Activated CD4-positive, alpha-beta T cell treated with anti-CD3 and anti-CD28 coated beads, Interleukin-2, amount 50 U/mL, for 16 hours (primary cell): Measurements from ENCODE around the gene MYO1F.
A peak's percentile ranks its signal among the peaks of the same experiment; 100 is the strongest.
"Not testable (repeated sequence)": the region's sequence is repeated elsewhere in the genome, so short reads cannot be mapped to it uniquely, and the experiment has no call there.

ENCODE experiments used
- DNase-seq: peaks from one replicate; pipeline ENCODE4 v3.0.0-alpha.2; 2020

The MYO1F gene

DNA sequence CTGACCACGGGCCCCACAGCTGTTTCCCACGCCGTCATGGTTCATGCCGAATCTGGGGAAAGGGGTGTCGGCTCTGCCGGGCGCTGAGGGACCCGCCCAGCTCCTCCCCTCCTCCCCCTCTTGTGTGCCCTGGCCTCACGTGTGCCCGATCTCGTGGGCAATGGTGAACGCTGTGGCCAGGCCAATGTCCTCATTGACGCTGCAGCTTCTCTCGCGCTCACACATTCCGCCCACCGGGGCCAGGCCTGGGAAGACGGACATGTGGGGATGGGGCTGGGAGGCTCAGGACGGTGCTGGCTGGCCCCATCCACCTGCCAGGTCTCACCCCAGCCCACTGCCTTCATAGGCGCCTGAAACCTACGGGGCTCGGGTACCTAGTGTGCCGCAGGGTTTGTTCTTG is 18.9 kb upstream of the MYO1F start:
- DNase-seq: no peak

DNA sequence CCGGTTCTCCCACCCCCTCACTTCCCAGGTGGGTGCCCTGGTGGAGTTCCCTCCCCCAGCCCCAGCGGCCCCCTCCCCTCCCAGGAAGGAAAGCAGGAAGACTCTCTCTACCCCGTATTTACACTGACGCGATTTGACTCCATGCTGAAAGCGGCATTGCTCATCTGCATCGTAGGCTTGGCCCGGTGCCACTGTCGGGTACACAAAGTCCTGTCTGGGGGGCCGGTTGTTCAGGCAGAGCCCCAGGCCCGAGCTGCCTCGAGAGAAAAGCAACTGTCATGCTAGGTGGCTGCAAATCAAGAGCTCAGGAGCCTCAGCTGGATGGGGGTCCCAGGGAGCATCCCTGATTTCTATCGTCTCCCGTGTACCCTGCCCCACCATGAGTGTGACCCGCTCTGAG is 18.4 kb upstream of the MYO1F start:
- no peak for DNase-seq

DNA sequence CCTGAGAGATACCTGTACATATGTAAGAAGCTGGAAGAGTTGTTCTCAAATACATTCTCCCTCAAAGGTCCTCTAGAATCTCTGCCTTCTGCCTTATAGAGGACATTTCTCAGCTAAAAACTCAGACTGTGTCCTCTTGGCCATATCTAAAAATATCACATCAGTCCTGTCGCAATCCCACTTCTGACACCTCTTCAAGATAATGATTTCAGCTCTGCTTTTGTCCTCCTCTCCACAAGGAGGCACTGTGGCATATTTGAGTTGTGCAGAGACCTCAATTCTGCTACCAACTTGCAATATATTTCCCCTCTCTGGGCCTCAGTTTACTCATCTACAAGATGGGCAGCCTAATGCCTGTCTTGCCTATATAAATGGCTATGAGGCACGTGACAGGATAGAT is 16.7 kb upstream of the MYO1F start:
- DNase-seq: no peak

DNA sequence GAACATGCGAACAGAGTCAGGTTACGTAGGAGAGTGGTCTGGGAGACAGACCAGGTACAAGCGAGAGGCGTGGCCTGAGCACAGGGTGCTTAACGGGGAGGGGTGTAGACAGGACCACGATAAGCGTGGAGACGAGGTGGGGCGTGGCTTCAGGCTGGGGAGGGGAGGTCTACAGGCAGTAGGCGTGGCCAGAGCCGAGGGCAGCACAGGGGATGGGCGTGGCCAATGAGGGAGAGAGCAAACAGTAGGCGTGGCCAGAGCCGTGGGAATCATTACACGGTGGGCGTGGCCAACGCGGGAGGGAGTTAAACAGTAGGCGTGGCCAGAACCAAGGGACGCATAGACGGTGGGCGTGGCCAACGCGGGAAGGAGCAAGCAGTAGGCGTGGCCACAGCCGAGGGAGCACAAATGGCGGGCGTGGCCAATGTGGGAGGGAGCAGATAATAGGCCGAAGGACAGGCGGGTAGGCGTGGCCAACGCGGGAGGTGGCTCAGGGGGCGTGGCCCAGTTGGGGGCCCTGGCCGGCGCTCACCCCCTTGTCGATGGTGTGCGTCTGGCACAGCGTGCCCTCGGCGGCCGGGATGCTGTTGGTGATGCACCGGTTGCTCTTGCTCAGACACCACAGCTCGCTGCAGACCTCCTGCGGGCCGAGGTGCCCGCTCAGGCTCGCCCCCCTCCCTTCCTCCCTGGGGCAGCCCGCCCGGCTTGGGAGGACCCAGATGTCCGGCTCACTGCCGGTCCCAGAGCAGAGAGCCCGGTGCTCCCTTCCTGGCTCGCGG is 15.2 kb upstream of the MYO1F start:
- DNase-seq: peak; percentile 70

DNA sequence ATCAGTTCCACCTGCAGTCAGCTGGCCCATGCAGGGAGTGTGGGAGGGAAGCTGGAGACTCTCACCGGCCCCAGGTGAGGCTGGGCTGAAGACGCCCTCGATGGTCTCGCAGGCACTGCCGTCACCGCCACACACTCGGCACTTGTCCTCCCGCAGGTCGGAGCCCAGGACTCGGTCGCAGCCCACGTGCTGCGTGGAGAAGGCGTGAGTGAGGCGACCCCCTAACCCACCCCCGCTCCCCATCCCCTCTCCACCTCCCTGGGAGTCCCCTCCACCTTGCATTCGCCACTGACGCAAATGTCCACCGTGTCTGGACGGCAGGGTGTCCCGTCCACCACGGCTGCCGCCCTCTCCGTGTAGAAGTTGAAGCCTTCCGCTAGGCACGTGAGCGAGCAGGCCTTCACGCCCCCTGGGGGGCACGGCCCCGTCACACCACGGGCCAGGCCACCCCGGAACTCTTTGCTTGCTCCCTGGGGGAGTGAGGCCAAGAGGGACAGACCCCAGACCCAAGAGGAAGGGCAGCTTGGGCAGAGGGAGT is 12.0 kb upstream of the MYO1F start:
- no peak for DNase-seq

DNA sequence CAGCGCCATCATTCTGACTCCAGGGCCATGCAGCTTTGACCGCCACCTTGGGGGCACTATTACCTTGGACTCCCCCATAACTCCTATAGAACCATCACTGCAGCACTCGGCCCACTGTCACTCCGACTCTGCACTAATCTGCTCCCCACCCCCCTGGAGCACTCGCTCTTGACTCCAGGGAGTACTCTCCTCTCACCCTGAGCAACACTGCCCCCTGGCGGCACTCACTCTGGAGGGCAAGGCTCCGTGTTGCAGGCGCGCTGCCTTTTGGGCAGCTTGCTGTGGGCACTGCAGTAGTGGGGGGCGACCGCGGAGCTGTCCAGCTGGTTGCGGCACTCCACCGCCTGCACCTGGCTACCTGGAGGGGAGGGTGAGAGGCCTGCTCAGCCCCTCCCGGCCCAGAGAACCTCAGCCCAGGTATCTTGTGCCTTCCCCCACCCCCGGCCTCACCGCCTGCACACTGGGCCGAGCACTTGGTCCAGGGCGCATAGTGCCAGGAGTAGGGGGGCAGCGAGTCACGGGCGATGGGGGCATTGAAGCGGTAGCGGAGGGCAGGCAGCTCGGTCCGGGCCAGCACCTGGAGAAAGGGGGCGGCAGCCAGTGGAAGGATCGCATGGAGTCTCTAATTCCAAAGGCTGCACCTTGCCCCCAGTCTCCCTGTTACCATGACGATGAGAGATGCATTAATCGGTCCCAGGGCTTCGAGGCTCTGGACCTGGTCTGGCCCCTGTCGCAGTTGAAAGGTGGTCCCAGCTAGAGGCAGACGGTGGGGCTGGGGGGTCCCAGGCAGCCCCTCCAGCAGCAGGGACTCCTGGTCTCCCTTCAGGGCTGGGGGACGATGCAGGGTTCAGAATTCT is 8.9 kb upstream of the MYO1F start:
- DNase-seq: peak; percentile 65

DNA sequence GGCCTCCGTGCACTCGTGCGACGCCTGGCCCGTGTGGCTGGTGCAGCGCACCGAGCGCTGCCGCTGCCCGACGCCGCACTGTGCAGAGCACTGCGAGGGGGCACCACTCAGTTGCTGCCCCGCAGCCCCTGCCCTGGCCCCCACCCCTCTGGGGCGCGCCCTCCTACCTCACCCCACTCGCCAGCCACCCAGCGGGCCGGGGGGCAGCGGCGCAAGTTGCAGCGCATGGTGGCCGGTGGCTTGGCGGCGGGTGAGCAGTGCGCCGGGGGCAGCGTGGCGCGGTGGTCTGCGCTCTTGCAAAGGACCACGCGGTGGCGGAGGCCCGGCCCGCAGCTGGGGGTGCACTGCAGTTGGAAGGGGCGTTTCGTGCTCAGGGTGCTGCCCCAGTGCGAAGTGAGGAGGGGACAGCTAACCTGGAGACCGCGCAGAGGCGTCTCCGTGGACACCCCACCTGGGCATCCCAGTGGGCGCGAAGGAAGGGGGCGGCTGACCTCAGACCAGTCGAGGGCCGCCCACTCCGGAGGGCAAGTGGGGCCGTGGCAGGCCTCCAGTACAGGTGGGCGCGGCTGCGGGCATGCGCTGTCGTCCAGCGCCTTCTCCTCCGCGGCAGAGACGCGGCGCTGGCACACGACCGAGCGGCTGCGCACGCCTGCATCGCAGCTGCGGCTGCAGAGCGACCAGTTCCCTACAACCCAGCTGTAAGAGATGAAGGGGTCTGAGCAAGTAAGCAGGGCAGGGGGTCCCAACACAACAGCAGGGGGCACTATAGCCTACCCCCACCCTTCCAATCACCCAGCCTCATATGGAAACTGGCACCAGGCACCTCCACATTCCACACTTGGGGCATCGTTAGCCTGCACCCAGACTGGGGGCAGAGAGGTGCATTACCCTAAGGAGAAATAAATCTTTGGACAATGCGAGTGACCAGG is 8.0 kb upstream of the MYO1F start:
- no peak for DNase-seq

DNA sequence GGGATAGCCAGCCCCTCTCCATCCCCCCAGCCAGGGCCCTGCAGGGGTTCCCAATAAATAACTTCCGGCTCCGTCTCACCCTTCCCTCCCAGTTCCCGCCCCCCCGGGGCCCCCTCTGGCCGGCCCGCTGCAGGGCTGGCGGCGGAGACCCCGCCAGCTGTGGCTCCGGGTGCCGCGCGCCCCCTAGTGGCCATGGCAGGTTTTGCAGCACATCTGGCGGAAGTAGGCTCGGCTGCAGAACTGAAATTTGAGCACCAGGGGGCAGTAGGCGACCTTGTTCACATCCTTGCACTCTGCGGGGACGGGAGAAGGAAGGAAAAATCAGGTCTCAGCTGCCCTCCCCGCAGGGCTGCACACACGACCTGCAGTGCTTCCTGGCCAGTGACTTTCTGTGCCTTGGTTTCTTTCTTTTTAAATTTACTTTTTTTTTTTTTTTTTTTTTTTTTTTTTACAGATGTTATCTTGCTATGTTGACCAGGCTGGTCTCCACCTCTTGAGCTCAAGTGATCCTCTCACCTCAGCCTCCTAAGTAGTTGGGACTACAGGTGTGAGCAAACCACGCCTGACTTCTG is 3.6 kb upstream of the MYO1F start:
- DNase-seq: peak; percentile 85

DNA sequence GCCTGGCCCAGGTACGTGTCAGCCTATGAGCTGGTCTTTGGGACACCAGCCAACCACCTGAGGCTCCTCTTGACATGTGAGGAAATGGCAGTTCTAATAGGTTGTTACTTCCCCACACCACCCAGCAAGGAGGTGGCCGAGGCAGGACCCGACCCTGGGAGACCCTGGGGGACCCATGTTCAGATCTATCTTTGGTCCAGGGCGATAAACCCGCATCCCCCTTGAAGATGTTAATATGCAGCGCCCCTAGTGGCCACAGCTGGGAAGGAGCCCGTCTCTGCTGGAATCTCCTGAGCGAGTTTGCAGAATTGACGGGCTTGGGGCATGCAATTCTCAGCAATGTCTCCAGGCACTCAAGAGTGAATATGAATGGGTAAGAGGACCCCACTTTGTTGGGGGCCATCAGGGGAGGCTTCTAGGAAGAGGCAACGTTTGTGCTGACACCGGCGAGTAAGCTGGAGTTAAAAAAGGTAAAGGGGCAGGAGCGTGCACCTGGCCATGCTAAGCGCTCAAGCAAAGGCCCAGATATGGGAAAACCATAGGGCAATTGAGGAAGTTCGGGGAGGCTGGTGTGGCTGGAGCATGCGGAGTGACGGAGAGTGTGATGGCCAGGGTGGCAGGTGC is 1.5 kb upstream of the MYO1F start:
- peak; percentile 83 for DNase-seq

DNA sequence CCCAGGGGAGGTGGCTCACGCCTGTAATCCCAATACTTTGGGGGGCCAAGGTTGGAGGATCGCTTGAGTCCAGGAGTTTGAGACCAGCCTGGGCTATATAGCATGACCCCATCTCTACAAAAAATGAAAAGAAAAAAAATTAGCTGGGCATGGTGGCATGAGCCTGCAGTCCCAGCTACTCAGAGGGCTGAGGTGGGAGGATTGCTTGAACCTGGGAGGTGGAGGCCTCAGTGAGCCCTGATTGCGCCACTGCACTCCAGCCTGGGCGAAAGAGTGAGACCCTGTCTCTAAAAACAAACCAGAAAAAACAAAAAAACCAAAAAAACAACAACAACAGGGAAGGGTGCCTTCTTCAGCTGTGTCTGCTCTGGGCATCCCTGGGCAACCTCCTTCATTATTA is 499 bp upstream of the MYO1F start:
- DNase-seq: no peak

DNA sequence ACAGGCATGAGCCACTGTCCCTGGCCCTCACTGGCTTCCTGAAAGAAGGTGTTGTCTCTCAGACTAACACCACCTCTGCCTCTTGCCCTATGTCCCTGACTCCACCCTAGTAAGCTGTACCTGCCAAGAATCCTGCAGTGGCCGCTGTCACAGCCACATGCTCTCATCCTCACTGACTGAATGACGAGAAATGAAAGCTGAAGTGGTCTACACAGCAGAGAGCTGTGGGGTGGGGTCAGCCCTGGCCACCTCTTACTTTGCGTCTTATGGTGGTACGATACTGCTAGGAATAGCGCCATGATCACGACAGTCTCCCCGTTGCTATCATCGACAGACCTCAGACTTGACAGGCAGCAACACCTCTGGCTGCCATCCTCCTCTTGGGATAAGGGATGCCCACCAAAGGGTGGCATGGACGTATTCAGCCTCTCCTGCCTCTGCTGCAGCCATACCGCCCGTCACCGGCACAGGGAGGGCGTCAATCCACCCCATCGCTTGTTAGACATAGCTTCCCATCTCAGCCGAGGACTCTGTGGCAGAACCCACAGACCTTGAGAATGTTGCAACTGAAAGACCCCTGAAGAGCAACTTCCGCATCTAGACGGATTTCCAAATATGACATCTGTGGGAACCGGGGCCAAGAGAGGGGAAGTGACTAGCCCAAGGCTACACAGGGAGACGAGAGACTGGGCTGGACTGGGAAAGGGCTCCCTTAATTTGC is 809 bp downstream of the MYO1F start:
- DNase-seq: peak; percentile 39

DNA sequence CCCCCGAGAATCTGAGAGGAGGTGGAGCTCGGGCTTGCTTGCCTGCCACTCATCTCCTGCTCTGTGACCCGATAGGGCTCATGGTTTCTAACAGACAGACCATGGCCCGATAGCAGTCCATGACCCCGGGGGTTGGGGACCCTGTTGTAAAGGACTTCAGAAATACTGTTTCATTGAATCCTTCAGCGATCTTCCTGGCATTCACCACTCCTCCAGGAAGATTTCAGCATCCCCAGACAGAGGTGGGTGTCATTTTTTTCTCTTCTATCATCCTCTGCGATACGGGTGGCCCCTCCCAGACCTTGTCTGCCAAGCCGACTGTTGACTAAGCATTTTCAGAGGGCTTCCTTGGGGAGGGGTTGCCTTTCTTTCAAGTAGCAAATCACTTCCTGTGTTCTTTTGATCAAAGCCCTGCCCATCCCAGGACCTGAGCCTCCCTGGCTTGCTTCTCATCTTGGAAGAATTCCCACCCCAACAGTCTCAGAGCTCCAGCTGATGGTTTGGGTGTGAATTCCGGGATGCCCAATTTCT is 1.7 kb downstream of the MYO1F start:
- peak; percentile 73 for DNase-seq

DNA sequence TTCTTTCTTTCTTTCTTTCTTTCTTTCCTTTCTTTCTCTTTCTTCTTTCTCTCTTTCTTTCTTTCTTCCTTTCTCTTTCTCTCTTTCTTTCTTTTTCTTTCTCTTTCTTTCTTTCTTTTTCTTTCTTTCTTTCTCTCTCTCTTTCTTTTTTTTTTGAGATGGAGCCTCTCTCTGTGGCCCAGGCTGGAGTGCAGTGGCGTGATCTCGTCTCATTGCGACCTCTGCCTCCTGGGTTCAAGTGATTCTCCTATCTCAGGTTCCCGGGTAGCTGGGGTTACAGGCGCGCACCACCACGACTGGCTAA is 2.7 kb downstream of the MYO1F start:
- not testable (repeated sequence) for DNase-seq

DNA sequence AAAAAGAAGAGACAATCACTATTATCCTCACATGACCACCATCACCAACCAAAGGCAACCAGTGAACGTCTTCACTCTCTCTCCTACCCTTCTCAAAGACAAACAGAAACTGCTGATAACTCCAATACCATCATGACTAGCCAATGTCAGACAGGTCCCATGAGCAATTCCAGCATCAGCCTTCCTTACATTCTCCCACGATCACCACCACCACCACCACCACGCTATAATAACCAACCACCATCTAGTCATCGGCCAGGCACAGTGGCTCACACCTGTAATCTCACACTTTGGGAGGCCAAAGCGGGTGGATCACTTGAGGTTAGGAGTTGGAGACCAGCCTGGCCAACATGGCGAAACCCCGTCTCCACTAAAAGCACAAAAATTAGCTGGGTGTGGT is 3.9 kb downstream of the MYO1F start:
- DNase-seq: no peak

DNA sequence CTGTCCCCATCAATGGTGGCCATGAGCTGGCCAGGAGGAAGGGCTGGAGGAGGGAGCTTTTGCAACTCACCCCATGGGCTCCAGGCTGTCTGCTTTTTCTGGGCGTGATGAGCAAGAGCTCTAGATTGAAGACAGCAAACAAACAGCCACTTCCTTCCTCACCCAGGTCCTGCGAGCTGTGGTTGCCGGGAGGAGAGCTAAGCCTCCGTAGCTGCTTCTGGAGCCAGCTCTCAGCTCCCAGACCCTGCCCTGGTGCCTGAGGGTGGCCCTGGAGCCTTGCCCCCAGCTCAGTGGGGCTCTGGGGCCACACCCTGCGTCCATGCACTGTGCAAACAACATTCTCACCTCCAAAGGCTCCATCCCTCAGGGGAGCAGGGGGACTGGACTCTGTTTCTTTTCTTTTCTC is 6.2 kb downstream of the MYO1F start:
- DNase-seq: peak; percentile 82

DNA sequence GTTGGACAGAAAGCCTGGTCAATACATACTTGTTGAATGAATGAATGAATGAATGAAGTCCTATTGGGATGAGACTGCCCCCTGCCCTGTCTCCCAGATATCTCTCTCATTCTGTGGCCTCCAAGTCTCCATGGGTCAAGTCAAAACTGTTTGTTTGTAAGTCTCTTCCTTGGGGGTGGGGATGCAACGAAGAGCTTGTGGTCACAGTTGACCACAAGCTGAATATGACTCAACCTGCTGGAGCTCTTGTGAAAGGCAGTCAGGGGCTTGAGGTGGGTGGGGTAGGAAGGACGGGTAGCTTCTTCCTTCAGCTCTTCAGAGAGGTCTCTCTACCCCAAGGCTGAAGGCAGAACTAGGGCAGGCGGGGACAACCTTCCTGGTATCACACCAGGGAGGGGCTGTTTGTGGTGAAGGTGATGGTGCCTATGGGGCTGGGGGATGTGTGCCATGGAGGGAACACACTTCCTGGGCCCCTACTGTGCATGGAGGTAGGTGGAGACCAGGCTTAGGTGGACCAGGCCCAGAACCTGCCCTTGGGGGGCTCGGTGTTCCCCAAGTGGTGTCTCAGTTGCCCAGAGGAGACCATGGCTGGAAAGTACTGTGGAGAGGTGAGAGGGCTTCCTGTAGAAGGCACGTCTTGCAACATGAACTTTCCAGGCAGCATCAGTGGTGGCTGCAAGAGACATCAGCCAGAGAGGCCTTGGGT is 8.0 kb downstream of the MYO1F start:
- peak; percentile 95 for DNase-seq

DNA sequence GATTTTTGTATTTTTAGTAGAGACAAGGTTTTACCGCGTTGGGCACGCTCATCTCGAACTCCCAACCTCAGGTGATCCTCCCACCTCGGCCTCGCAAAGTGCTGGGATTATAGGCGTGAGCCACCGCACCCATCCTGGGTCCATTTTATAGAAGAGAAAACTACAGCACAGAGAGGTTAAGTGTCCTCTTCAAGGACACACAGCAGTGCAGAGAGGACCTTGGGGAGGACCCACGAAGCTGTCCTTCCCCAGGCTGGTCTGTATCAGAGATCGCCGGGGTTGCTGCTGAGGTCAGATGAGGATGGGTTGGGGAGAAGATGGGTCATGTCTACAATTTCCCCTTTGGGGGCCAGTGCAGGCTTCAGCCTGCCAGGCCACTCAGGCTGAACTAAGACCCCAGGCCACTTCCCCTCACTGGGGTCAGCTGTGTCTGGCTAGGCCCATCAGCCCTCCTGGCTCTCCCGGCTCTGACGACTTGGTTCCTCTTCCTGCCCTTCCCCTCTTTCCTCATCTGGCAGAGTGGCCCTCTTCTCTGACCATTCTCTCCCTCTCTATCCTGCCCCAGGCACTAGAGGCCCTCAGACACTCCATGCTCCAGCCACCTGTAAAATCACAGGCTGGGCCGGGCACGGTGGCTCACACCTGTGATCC is 9.6 kb downstream of the MYO1F start:
- no peak for DNase-seq

DNA sequence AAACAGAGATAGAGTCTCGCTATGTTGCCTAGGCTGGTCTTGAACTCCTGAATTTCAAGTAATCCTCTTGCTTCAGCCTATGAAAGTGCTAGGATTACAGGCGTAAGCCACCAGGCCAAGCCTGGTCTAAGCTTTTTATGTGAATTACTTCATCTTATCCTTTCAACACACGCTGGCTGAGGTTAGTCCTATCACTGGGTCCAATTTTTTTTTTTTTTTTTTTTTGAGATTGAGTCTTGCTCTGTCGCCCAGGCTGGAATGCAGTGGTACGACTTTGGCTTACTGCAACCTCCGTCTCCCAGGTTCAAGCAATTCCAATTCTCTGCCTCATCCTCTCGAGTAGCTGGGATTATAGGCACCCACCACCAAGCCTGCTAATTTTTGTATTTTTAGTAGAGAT is 10.4 kb downstream of the MYO1F start:
- DNase-seq: no peak

DNA sequence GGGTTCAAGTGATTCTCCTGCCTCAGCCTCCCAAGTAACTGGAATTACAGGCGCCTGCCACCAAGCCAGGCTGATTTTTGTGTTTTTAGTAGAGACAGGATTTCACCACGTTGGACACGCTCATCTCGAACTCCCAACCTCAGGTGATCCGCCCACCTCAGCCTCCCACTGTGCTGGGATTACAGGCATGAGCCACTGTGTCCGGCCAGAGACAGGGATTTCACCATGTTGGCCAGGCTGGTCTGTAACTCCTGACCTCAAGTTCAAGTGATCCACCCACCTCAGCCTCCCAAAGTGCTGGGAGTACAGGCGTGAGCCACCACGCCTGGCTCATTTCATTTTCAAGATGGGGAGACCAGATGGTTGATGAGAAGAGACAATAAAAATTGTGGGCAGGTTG is 12.4 kb downstream of the MYO1F start:
- DNase-seq: not testable (repeated sequence)
